ENCODE results near the gene ACSS3.

The ACSS3 gene

GRCh38 chr12:81222846-81223592 lies 145.1 kb downstream of the ACSS3 start:
- TF ChIP-seq CTCF (IDR thresholded peaks at IDR 0.05): no peak

- no peak for TF ChIP-seq CTCF (IDR thresholded peaks at IDR 0.05)
Observed at GRCh38 chr12:81224626-81225025, 146.7 kb downstream of the ACSS3 start.

GRCh38 chr12:81229759-81230158 lies 151.9 kb downstream of the ACSS3 start:
- TF ChIP-seq CTCF (IDR thresholded peaks at IDR 0.05): no peak

- no peak for TF ChIP-seq CTCF (IDR thresholded peaks at IDR 0.05)
Observed at GRCh38 chr12:81231574-81232368, 153.9 kb downstream of the ACSS3 start.

GRCh38 chr12:81245458-81245857 lies 167.6 kb downstream of the ACSS3 start:
- no peak for TF ChIP-seq CTCF (IDR thresholded peaks at IDR 0.05)

- TF ChIP-seq CTCF (IDR thresholded peaks at IDR 0.05): no peak
Observed at GRCh38 chr12:81245907-81246570, 168.2 kb downstream of the ACSS3 start.

GRCh38 chr12:81249976-81250375 lies 172.1 kb downstream of the ACSS3 start:
- TF ChIP-seq CTCF (IDR thresholded peaks at IDR 0.05): no peak

Data from LNCAP (cell line).